ENCODE data around the gene VIPR2.
"Not testable (repeated sequence)": the region's sequence is repeated elsewhere in the genome, so short reads cannot be mapped to it uniquely, and the experiment has no call there.

Gene VIPR2

GRCh38 chr7:159105832-159106811 is 38.5 kb downstream of the VIPR2 start:
- DNase-seq (ENCODE audit: low read depth in 2 of 2): no peak

- no peak for DNase-seq (ENCODE audit: low read depth in 2 of 2)
These were observed 39.4 kb downstream of the VIPR2 start for GRCh38 chr7:159105066-159105780.

DNA sequence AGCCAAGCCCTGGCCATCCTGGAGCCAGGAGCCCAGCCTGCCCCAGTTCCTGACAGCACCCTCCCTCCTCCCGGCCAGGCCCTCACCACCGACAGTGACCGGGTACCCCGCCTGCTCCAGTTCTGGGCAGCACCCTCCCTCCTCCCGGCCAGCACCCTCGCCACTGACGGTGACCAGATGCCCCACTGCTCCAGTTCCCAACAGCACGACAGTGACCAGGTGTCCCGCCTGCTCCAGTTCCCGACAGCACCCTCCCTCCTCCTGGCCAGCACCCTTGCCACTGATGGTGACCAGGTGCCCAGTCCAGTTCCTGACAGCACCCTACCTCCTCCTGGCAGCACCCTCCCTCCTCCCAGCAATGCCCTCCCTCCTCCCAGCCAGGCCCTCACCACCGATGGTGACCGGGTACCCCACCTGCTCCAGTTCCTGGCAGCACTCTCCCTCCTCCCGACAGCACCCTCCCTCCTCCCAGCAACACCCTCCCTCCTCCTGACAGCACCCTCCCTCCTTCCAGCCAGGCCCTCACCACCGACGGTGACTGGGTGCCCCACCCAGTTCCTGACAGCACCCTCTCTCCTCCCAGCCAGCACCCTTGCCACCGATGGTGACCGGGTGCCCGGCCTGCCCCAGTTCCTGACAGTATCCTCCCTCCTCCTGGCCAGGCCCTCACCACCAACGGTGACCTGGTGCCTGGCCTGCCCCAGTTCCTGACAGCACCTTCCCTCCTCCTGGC is 40.3 kb downstream of the VIPR2 start:
- no peak for DNase-seq (ENCODE audit: low read depth in 2 of 2)

- DNase-seq (ENCODE audit: low read depth in 2 of 2): no peak
These were observed 41.1 kb downstream of the VIPR2 start for GRCh38 chr7:159103382-159104187.

- no peak for DNase-seq (ENCODE audit: low read depth in 2 of 2)
These were observed 41.8 kb downstream of the VIPR2 start for GRCh38 chr7:159102681-159103381.

DNA sequence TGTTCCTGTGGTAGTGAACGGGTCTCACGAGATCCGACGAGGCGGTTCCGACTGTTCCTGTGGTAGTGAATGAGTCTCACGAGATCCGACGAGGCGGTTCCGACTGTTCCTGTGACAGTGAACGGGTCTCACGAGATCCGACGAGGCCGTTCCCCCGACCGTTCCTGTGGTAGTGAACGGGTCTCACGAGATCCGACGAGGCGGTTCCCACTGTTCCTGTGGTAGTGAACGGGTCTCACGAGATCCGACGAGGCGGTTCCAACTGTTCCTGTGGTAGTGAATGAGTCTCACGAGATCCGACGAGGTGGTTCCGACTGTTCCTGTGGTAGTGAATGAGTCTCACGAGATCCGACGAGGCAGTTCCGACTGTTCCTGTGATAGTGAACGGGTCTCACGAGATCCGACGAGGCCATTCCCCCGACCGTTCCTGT is 43.0 kb downstream of the VIPR2 start:
- not testable (repeated sequence) for DNase-seq (ENCODE audit: low read depth in 2 of 2)

- DNase-seq (ENCODE audit: low read depth in 2 of 2): not testable (repeated sequence)
These were observed 43.6 kb downstream of the VIPR2 start for GRCh38 chr7:159101083-159101395.

DNA sequence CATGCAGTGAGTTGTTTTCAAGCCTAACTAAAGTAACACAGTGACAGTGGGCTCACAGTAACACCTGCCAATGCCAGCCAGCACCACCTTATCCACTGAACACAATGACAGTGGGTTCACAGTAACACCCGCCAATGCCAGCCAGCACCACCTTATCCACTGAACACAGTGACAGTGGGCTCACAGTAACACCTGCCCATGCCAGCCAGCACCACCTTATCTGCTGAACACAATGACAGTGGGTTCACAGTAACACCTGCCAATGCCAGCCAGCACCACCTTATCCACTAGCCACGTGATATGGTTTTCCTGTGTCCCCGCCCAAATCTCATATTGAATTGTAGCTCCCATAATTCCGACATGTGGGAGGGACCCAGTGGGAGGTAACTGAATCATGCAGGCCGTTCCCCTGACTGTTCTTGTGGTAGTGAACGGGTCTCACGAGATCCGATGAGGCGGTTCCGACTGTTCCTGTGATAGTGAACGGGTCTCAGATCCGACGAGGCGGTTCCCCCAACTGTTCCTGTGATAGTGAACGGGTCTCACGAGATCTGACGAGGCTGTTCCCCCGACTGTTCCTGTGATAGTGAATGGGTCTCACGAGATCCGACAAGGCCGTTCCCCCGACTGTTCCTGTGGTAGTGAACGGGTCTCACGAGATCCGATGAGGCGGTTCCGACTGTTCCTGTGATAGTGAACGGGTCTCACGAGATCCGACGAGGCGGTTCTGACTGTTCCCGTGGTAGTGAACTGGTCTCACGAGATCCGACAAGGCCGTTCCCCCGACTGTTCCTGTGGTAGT is 44.2 kb downstream of the VIPR2 start:
- DNase-seq (ENCODE audit: low read depth in 2 of 2): not testable (repeated sequence)

DNA sequence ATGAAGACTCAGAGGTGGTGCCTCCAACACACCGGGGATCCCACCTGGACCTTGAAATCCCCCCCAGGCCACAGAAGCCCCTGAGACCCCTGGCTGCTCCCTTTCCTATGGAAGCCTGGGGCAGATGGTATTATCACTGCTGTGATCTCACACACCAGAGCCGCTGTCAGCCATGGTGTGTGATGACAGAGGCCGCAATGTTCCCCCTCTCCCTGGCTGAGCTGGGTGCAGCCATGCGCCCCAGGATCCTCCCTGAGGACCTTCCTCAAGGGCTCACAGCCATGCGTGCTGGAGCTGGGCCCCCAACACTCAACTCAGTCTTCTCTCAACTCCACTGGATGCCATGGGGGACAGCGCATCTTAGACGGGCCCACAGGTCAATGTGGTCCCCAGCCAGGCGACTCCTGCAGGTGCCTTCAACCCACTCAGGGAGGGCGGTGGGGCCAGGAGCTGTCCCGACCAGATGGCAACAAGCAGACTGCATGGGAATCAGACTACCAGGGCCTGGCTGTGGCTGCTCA is 44.9 kb downstream of the VIPR2 start:
- DNase-seq (ENCODE audit: low read depth in 2 of 2): no peak

DNA sequence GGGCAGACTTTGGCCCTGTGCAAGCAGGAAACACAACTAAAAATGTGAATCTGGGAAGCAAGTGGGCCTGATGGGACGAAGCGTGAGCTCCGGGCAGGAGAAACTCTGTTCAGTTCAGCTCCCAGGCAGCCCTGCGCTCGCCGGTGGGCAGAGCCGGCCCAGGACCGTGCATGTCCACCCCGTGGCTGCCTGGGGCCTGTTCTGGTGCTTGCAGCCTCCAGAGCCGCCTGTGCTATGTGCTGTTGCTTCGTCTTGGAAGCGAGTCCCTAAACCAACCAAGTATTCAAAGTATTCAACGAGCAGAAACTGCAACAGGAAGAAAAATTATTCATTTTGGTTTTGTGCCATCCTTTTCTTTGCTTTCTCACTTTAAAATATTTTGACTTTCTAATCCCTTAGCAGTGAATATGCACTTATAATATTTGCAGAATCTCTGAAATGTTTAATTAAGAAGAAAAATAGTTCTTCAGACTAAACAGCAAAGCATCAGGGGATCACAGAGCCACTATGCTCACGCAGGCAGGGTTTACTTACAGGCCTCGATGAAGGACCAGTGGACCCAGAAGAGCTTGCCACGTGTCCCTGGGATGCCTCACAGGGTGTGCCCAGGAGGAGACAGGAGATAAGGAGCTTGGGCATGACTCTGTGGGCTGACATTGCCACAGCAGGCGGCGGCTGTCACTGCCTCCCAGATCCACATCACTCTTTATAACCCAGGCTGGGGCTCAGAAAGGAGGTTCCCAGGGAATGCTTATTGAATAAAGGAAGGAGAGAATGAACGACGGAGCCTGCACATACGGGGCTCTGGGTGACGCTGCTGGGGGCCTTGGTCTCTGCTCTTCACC is 45.6 kb downstream of the VIPR2 start:
- no peak for DNase-seq (ENCODE audit: low read depth in 2 of 2)

DNA sequence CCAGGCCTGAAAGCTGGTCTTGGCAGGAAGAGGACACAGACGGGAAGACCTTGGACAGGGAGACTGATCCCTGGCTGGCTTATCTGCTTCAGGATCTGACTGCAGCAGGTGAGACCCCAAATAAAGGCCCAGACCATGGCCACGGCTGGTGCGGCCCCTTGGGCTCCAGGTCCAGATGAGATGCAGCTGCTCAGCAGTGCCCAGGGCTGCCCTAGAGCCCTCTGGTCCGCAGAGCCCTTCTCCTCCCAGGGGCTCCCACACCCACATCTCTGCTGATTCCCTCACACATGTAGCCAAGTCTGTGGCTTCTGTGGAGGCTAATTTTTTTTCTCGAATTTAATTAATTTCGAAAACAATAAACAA is 46.3 kb downstream of the VIPR2 start:
- DNase-seq (ENCODE audit: low read depth in 2 of 2): no peak

- DNase-seq (ENCODE audit: low read depth in 2 of 2): no peak
These were observed 46.8 kb downstream of the VIPR2 start for GRCh38 chr7:159097661-159098423.

DNA sequence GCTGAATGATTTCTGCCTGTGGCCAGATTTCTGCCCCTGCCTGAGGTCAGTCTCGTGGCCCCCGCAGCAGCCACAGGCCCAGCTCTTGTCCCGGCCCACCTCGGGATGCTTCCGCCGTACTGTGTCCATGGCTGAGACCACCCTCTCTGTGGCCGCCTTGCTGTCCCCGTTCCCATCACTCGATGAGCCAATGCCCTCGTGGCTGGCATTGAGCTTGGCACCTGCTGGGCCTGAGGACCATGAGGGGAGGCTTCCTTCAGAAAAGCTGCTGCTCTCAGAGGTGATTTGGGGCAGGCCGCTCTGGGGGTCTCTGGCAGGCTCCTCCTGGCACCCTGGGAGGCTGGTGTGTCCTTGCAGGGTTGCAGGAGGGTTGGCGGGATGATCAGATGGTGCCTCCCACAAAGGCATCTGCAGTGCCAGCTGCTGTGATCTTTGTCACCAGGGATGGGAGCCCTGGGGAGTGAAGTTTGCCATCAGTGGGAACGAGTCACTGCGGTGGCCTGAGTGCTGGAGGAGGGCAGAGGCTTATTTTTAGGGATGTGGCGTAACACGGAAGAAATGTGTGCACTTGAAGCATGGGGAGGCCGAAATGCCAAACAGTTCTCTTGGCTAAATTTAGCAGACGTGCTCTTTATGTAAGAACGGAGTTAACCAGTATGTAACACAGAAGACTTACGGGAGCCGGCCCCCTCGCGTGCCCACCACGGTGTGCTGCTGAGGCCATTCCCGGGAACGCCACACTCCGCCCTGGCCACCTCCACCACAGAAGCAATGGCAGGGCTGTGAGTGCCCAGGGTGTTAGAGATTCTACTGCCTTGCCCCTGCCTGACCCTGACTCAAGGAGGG is 47.7 kb downstream of the VIPR2 start:
- no peak for DNase-seq (ENCODE audit: low read depth in 2 of 2)

DNA sequence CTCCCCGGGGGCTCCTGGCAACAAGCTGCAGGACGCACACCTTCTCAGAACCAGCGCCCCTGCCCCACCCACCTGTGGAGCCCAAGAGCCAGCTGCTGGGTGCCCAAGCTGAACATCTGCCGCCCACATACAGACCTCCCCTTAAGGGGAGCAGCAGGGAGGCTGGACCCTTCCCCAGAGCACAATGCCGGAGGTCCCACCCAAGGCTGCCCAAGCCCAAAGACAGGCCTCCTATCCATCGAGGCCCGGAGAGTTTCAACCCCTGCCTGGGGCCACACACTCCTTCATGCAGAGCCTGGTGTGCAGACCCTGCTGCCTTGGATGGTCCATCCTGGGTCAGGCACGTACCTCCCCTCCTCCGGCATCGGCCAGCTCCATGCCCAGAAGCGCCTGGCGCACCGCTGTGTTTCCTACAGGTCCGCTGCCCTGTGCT is 48.7 kb downstream of the VIPR2 start:
- DNase-seq (ENCODE audit: low read depth in 2 of 2): no peak

DNA sequence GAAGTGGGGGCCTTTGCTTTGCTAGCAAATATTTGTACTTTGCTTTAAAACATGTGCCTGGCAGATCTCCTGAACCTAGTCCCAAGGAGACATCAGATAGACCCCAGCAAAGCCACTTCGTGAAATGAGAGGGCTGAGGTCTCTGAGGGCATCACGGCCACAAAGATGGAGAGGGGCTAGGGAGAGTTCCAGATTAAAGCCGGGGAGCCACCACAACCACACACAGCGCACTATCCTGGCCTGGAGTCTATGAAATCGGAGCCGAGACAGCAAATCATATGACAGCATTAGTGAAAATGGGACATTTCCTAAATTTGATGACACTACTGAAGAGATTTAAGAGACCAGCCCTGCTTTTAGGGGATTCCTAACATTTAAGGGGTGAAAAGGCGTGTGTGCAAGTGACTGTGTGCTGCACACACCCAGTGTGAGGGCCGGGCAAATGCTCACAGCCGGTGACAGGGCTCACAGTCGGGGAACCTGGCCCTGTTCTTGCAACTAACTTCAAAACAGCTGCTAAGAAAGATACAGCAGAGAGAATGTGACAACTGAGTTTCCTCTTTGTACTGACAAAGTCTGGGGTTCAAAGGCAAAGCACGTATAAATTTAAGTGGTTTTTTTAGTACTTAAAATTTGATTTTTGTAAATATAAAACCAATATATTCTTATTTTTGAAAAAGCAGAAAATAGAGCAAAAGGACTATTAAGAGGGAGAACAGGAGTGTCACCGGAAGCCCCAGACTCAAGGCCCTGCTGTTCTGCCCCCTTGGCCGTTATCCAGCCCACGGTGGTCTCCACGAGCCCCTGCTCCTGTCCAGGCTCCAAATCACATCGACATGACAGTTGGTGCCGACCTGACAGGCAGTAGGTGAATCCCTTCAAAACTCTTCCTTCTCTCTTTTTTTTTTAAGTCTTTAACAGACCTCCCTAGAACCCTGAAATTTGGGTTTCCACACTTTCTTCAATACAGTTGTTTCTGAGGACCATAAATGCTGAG is 49.5 kb downstream of the VIPR2 start:
- no peak for DNase-seq (ENCODE audit: low read depth in 2 of 2)

Measured in stimulated activated CD8-positive, alpha-beta memory T cell treated with anti-CD3 and anti-CD28 coated beads, Interleukin-15, amount 100 ng/mL, for 48 hours (primary cell).